H1 (cell line): ENCODE results near the gene NLRP12. TPM values are rescaled to one million over a fixed set of nuclear protein-coding genes. Genes with fewer than 3 reads are reported as not detected.

Experiments used
- ATF3 ChIP-seq: IDR thresholded peaks from 2 replicates; pipeline ENCODE4 v1.6.1; 2011; ENCODE audit warnings: low read depth, mild to moderate bottlenecking, low read length; ENCODE audit not compliant: insufficient read depth
- CHD7 ChIP-seq: fragments of 300-600 bp; sonication (generic); IDR thresholded peaks from 2 replicates; pipeline ENCODE4 v1.7.1; 2012; ENCODE audit warnings: low read length, moderate library complexity, mild to moderate bottlenecking, inconsistent platforms; ENCODE audit not compliant: insufficient replicate concordance
- EZH2 ChIP-seq: fragments of 200-600 bp; sonication (generic); IDR thresholded peaks from 2 replicates; pipeline ENCODE4 v1.7.1; 2012; ENCODE audit warnings: low read depth, mild to moderate bottlenecking, moderate library complexity, low read length, inconsistent platforms; ENCODE audit not compliant: severe bottlenecking
- HDAC6 ChIP-seq: IDR thresholded peaks from one replicate; pipeline ENCODE4 v1.7.1; 2012; ENCODE audit warnings: low read depth, mild to moderate bottlenecking, inconsistent platforms, low read length, moderate library complexity
- SP1 ChIP-seq: IDR thresholded peaks from 2 replicates; pipeline ENCODE4 v1.6.1; 2011; ENCODE audit warnings: low read depth, low read length
- TAF1 ChIP-seq: IDR thresholded peaks from 2 replicates; pipeline ENCODE4 v1.6.1; 2011; ENCODE audit warnings: mild to moderate bottlenecking, low read depth, low read length
- polyA plus RNA-seq, 7 experiments: library from polyadenylated mRNA; depleted of rRNA in 3 of 7; stranded (reverse) in 5 of 7; unstranded in 2 of 7; fragments of >200 nt in 5 of 7; fragments of 200-250 nt in 2 of 7; gene quantifications; 1 replicate in 5 of 7; 2 replicates in 1 of 7; 4 replicates in 1 of 7; pipeline versions ENCODE4 v1.2.1 to v1.2.3, GENCODE V29; 2011 to 2013; ENCODE audit warnings: missing spikeins in 2 of 7, mixed read lengths in 2 of 7
- total RNA-seq: library from RNA; stranded (reverse); fragmentation: NEBNext Ultra II Directional; extraction: Animal tissue kit (Norgen Biotek cat#: 25700); gene quantifications from 2 replicates; pipeline ENCODE4 v1.2.1, GENCODE V29; 2021

The NLRP12 gene
- total and polyA plus RNA-seq, 2 of the 8 experiments (the other 6 are each of a cell fraction or from before 2014, with no cell fraction given): 1.0 to 1.8 TPM

DNA sequence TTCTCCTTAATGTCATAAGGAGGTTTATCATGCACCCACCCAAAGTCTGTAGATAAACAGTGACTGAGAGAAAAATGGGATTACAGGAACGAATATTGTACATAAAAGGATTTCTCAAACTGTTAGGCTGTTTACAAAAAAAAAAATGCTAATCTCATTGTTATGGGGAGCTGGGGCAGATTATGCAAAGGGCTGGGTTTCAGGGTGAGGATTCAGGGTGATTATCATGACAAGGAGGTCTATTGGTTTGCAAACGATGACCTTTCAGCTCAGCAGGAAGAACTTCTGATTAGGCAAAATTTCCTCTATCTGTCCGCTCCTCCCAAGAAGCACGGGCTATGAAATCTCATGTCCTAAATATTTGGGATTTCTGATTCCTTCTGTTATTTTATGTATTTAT is 41.4 kb downstream of the NLRP12 start (continued):
- TF ChIP-seq CHD7: peak; percentile 70
- TF ChIP-seq SP1: peak; percentile 74; the same call in 1 of the 2 replicates
- no peak for TF ChIP-seq EZH2
- TF ChIP-seq TAF1: no peak
- no peak for TF ChIP-seq ATF3
- TF ChIP-seq HDAC6: no peak
